Adipocyte (in vitro differentiated cells): Measurements from ENCODE around the gene SNAP29.
"Not testable (repeated sequence)": the region's sequence is repeated elsewhere in the genome, so short reads cannot be mapped to it uniquely, and the experiment has no call there.

Experiments used
- DNase-seq: peaks from one replicate; pipeline ENCODE4 v3.0.0-alpha.2; 2015; ENCODE audit warnings: low read depth
- H3K27me3 ChIP-seq: replicated peaks from 2 replicates; pipeline ENCODE4 v1.7.0; 2013; ENCODE audit warnings: mild to moderate bottlenecking, low read length, moderate library complexity; ENCODE audit not compliant: control insufficient read depth, insufficient read depth
- H3K36me3 ChIP-seq: 2 replicates; pipeline ENCODE4 v1.7.0; 2013; ENCODE audit warnings: low read length, mild to moderate bottlenecking, moderate library complexity; ENCODE audit not compliant: control insufficient read depth, insufficient read depth, severe bottlenecking
- H3K4me1 ChIP-seq: 2 replicates; pipeline ENCODE4 v1.7.0; 2013; ENCODE audit warnings: mild to moderate bottlenecking, low read length, moderate library complexity; ENCODE audit not compliant: control insufficient read depth, insufficient read depth
- H3K4me3 ChIP-seq: 2 replicates; pipeline ENCODE4 v1.7.0; 2013; ENCODE audit warnings: mild to moderate bottlenecking, low read length, moderate library complexity
- H3K9ac ChIP-seq: 2 replicates; pipeline ENCODE4 v1.7.0; 2013; ENCODE audit warnings: mild to moderate bottlenecking, low read length, moderate library complexity
- H3K9me3 ChIP-seq: 2 replicates; pipeline ENCODE4 v1.7.0; 2013; ENCODE audit warnings: mild to moderate bottlenecking, low read length, moderate library complexity; ENCODE audit not compliant: control insufficient read depth

SNAP29 gene

GRCh38 chr22:20836987-20837823 lies 21.6 kb upstream of the SNAP29 start:
- no peak overlapping the region for H3K9ac ChIP-seq
- H3K36me3 ChIP-seq, result peaks cover 20% of the 10 kb centered on the region
- no peaks in the 10 kb centered on the region for H3K4me1 ChIP-seq
- H3K27me3 ChIP-seq, result no peaks in the 10 kb centered on the region
- no peak overlapping the region for H3K4me3 ChIP-seq
- H3K9me3 ChIP-seq, result no peaks in the 10 kb centered on the region
- no peak for DNase-seq

GRCh38 chr22:20839354-20839753 lies 19.5 kb upstream of the SNAP29 start:
- H3K9me3 ChIP-seq, H3K4me1 ChIP-seq, H3K27me3 ChIP-seq, DNase-seq, H3K36me3 ChIP-seq, H3K9ac ChIP-seq, H3K4me3 ChIP-seq: not testable (repeated sequence)

GRCh38 chr22:20839837-20840645 lies 18.8 kb upstream of the SNAP29 start:
- H3K4me1 ChIP-seq, result no peaks in the 10 kb centered on the region
- no peak overlapping the region for H3K4me3 ChIP-seq
- H3K36me3 ChIP-seq, result no peaks in the 10 kb centered on the region
- H3K9ac ChIP-seq, result no peak overlapping the region
- no peaks in the 10 kb centered on the region for H3K9me3 ChIP-seq
- H3K27me3 ChIP-seq, result no peaks in the 10 kb centered on the region
- no peak for DNase-seq

- Histone ChIP-seq H3K27me3 (no peaks in the 10 kb centered on the region), H3K4me3 (no peak overlapping the region), H3K9me3 (no peaks in the 10 kb centered on the region), H3K4me1 (no peaks in the 10 kb centered on the region), H3K9ac (no peak overlapping the region), H3K36me3 (no peaks in the 10 kb centered on the region)
- DNase-seq, result no peak
Measured at GRCh38 chr22:20840646-20841371, 18.0 kb upstream of the SNAP29 start.

GRCh38 chr22:20843501-20843900 lies 15.3 kb upstream of the SNAP29 start:
- H3K36me3 ChIP-seq, result no peaks in the 10 kb centered on the region
- H3K9me3 ChIP-seq, result no peaks in the 10 kb centered on the region
- no peaks in the 10 kb centered on the region for H3K4me1 ChIP-seq
- H3K27me3 ChIP-seq, result no peaks in the 10 kb centered on the region
- no peak overlapping the region for H3K4me3 ChIP-seq
- no peak overlapping the region for H3K9ac ChIP-seq
- no peak for DNase-seq

- Histone ChIP-seq H3K9me3 (no peaks in the 10 kb centered on the region), H3K4me1 (no peaks in the 10 kb centered on the region), H3K27me3 (no peaks in the 10 kb centered on the region), H3K36me3 (no peaks in the 10 kb centered on the region), H3K4me3 (no peak overlapping the region), H3K9ac (no peak overlapping the region)
- no peak for DNase-seq
Measured at GRCh38 chr22:20844055-20845037, 14.5 kb upstream of the SNAP29 start.

- no peaks in the 10 kb centered on the region for H3K9me3 ChIP-seq
- H3K27me3 ChIP-seq, result no peaks in the 10 kb centered on the region
- no peak overlapping the region for H3K4me3 ChIP-seq
- H3K4me1 ChIP-seq, result peaks cover 2% of the 10 kb centered on the region
- H3K9ac ChIP-seq, result no peak overlapping the region
- no peaks in the 10 kb centered on the region for H3K36me3 ChIP-seq
- DNase-seq, result no peak
Measured at GRCh38 chr22:20847318-20847822, 11.4 kb upstream of the SNAP29 start.

- Histone ChIP-seq H3K36me3 (no peaks in the 10 kb centered on the region), H3K9me3 (no peaks in the 10 kb centered on the region), H3K4me1 (peaks cover 20% of the 10 kb centered on the region), H3K9ac (no peak overlapping the region), H3K4me3 (no peak overlapping the region), H3K27me3 (no peaks in the 10 kb centered on the region)
- no peak for DNase-seq
Measured at GRCh38 chr22:20852076-20852475, 6.7 kb upstream of the SNAP29 start.

GRCh38 chr22:20852503-20852902 lies 6.3 kb upstream of the SNAP29 start:
- Histone ChIP-seq H3K4me1 (peaks cover 25% of the 10 kb centered on the region), H3K9me3 (no peaks in the 10 kb centered on the region), H3K9ac (no peak overlapping the region), H3K27me3 (no peaks in the 10 kb centered on the region), H3K4me3 (no peak overlapping the region), H3K36me3 (no peaks in the 10 kb centered on the region)
- DNase-seq, result no peak

- Histone ChIP-seq H3K4me3 (no peak overlapping the region), H3K27me3 (no peaks in the 10 kb centered on the region), H3K9me3 (no peaks in the 10 kb centered on the region), H3K4me1 (peaks cover 29% of the 10 kb centered on the region), H3K36me3 (no peaks in the 10 kb centered on the region), H3K9ac (no peak overlapping the region)
- DNase-seq, result no peak
Measured at GRCh38 chr22:20853236-20853660, 5.6 kb upstream of the SNAP29 start.
